ENCODE measurements around the gene FGF4.

Gene FGF4

DNA sequence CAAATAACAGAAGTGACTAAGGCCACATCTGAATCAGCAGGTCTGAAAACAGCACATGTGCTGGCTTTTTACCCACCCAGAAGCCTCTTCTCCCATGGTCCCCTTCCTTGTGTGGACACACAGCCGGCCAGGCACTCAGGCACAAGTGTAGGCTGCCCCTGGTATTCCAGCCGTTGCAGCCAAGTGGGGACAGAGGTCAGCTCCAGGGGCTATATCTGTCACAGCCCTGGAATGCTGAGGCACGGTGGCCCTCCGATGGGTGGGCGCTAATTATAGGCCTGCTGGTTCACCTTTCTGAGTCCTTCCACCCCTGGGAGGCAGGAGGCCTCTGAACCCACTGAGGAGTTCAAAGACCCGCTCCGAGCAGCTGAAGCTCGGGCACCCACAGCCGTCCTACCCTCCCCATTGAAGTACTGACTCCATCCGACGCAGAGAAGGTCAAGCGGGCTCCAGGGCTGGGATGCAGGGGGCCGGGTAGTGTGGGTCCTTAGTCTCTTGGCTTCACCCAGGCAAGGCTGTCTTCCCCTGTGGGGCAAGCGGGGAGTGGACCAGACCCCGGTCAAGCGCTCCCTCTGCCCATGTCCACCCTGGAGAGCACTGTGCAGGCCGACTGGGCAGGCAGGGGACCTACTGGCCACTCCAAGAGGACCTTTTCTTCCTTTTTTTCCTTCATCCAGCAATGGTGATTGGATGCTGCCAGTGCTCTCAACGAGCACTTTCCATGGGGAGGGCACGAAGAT lies 29.8 kb upstream of the FGF4 start:
- no peak overlapping the region for H3K27ac ChIP-seq
- TF ChIP-seq ZFX (IDR thresholded peaks at IDR 0.05): no peak
- TF ChIP-seq, protein P1, sequence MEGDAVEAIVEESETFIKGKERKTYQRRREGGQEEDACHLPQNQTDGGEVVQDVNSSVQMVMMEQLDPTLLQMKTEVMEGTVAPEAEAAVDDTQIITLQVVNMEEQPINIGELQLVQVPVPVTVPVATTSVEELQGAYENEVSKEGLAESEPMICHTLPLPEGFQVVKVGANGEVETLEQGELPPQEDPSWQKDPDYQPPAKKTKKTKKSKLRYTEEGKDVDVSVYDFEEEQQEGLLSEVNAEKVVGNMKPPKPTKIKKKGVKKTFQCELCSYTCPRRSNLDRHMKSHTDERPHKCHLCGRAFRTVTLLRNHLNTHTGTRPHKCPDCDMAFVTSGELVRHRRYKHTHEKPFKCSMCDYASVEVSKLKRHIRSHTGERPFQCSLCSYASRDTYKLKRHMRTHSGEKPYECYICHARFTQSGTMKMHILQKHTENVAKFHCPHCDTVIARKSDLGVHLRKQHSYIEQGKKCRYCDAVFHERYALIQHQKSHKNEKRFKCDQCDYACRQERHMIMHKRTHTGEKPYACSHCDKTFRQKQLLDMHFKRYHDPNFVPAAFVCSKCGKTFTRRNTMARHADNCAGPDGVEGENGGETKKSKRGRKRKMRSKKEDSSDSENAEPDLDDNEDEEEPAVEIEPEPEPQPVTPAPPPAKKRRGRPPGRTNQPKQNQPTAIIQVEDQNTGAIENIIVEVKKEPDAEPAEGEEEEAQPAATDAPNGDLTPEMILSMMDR (conservative IDR thresholded peaks at IDR 0.05): no peak

DNA sequence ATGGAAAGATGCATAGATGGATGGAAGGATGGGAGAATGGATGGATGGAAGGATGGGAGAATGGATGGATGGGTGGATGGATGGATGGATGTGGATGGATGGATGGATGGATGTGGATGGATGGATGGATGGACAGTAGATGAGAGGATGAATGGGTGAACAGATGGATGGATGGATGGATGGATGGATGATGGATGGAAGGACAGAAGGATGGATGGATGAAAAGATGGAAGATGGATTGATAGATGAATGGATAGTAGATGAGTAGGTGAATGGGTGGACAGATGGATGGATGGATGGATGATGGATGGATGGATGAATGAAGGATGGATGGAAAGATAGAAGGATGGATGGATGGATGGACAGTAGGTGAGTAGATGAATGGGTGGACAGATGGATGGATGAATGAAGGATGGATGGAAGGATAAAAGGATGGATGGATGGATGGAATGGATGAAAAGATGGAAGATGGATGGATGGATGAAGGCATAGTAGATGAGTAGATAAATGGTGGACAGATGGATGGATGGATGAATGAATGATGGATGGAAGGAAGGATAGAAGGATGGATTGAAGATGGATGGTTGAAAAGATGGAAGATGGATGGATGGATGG lies 28.6 kb upstream of the FGF4 start:
- H3K27ac ChIP-seq: no peak overlapping the region

DNA sequence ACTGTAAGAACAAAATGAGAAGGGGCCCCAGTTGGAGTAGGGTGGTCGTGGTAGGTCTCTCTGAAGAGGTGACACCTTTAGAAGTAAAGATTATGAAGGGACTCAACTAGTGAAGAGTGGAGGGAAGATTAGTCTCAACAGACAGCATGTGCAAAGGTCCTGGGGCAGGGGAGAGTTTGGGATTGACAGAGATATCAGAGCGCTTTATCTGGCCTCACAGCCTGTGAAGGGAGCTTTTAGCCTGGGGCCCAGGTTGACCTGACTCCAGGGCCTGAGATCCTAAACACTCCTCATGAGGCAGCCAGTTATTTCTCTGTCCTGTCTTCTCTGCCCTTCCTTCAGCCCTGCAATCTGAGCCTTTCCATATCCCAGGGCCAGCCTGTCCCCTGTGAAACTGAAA lies 27.9 kb upstream of the FGF4 start:
- TF ChIP-seq ZFX (IDR thresholded peaks at IDR 0.05): no peak
- TF ChIP-seq, protein P1 (conservative IDR thresholded peaks at IDR 0.05): no peak
- no peak overlapping the region for H3K27ac ChIP-seq

More for the DNA sequence above, 28.6 kb upstream of the FGF4 start:
- TF ChIP-seq ZFX (IDR thresholded peaks at IDR 0.05): no peak
- TF ChIP-seq, protein P1 (conservative IDR thresholded peaks at IDR 0.05): no peak

DNA sequence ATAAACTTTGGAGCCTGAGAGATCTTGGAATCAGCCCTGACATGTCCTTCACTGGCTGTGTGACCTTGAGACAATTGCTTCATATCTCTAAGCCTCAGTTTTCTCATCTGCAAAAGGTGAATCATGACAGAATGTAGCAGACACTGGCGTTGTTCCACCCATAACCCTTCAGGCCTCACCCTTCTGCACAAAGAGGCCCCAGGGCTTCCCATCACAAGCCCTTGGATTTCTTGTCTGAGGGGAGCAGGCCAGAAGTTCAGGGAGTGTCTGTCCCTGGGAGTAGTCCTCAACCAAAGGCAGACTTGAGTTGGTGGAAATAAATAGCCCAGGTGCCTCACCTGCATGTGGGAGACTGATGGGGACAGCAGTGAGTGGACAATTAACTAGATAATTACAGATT lies 27.4 kb upstream of the FGF4 start:
- TF ChIP-seq ZFX (IDR thresholded peaks at IDR 0.05): no peak
- TF ChIP-seq, protein P1 (conservative IDR thresholded peaks at IDR 0.05): no peak
- H3K27ac ChIP-seq: no peak overlapping the region

DNA sequence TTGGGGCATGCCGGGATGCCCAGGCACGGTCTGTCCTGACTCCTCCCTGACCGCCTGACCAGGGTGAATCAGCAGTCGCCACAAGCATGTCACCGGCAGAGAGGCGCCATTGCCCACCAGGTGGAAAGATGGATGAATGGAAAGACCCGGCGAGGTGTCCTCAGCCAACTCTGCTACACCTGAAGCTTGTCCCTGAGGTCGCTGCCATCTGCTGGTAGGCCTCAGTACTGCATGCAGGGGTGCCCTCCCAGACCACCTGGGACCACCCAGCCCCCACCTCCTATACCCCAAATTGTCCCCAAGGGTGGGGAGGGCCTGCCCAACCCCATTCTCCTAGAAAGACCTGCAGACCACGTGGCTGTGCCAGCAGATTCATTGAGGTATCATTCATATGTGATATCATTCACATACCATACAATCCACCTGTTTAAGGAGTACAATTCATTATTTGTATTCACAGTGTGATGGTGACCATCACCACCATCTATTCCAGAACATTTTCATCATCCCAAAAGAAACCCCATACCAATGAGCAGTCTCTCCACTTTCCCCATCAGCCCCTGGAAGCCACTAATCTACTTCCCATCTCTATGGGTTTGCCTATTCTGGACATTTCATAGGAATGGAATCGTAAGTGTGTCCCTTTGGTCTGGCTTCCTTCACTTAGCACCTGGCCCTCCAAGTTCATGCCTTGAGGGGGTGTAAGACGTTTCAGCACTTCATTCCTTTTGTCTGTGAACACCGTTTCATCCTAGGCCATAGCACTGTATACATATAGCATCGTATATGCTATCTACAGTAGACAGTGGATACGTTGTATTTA lies 26.6 kb upstream of the FGF4 start:
- no peak overlapping the region for H3K27ac ChIP-seq

DNA sequence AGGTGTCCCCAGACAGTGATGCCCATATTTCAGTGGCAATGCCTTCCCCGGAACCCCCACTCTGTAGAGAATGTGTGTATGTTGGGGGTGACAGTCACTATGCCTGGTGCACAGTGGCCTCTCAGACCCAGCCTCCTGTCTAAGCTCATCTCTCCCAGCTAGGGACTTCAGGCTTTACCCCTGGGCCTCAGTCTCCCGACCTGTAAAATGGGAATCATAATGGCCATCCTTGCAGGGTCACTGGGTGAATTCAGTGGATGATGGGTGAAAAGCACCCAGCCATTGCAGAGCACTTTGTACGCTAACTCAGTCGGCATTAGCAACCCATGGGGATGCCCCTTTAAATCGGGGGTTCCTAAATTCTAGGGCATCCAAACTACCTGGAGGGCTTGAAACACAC lies 25.1 kb upstream of the FGF4 start:
- no peak overlapping the region for H3K27ac ChIP-seq
- TF ChIP-seq ZFX (IDR thresholded peaks at IDR 0.05): no peak
- TF ChIP-seq, protein P1 (conservative IDR thresholded peaks at IDR 0.05): no peak

More for the DNA sequence above, 26.6 kb upstream of the FGF4 start:
- TF ChIP-seq ZFX (IDR thresholded peaks at IDR 0.05): no peak
- TF ChIP-seq, protein P1 (conservative IDR thresholded peaks at IDR 0.05): peak; percentile 81

DNA sequence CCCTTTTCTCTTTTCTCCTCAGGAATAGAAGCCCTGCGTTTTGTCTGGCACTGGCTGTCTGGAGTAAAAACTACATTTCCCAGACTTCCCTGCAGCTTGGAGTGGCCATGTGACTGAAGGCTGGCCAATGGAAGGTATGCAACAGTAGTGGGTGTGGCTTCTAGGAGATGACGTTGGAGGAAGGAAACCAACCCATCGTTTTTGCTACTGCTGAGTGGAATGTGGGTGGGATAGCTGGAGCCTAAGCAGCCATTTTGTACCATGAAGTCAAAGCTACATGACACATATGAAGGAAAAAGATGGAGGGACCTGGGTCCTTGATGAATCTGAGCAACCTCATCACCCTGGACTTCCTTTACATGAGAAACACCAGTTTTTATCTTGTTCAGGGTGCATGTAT lies 24.4 kb upstream of the FGF4 start:
- TF ChIP-seq ZFX (IDR thresholded peaks at IDR 0.05): no peak
- TF ChIP-seq, protein P1 (conservative IDR thresholded peaks at IDR 0.05): no peak
- H3K27ac ChIP-seq: no peak overlapping the region

Measured in C4-2B (cell line).